Stimulated activated CD8-positive, alpha-beta memory T cell treated with anti-CD3 and anti-CD28 coated beads, Interleukin-12 subunit alpha, Interleukin-12 subunit beta, amount 100 ng/mL, for 4 hours (primary cell): Measurements from ENCODE around the gene NHSL2.

ENCODE experiments used
- DNase-seq: peaks from one replicate; pipeline ENCODE4 v3.0.0-alpha.2; 2020; ENCODE audit warnings: low read depth

Gene NHSL2

DNA sequence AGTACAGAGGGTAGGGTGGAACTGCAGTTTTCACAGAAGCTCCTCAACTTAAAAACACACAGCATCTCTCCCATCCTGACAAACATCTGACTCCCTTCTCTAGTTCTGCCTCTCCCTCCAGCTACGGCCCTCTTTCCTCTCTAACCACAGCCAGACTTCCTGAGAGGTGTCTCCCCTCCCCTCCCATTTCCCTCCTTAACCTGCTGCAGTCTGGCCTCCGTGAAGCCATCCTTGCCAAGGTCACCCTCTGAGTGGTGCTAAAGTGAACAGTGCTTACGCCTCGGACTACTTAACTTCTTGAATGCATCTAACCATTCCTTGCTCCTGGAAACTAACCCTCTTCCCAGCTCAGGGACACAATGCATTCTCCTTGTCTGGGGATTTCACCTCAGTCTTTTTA is 167.8 kb downstream of the NHSL2 start:
- no peak for DNase-seq

DNA sequence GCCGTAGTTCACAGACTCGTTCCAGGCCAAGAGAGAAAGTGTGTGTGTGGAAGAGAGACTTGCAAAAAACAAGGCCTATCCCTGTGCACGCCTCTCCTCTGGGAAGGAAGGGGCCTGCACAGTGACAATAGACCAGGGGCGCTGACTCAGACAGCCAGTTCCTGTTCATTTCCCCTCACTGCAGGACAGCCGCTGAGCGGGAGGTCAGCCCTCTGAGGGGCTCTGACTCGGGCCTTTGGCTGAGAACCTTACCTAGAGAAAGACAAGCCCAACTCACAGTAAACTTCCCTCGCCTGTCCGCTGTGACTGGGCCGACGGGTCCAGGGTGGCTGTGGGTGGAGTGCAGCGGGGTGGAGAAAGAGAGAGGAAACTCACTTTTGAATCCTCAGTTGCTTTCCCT is 169.0 kb downstream of the NHSL2 start:
- no peak for DNase-seq

DNA sequence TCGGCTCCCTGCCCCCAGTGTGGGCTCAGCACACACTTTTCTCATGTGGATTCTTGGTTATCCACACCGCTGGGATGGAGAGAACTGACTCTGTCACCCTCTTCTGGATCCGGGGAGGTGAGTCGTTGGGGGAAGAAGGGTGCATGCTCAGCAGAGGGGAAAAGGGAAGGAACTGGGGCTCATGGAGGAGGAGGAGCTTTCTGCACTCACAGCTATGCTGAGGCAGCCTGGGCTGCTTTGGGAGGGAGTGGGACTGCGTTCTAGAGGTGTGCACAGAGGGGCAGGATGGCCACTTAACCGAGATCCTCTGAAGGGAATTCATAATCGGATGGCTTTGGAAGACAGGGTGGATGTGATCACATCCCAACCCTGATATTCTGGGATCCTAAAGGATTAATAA is 169.5 kb downstream of the NHSL2 start:
- DNase-seq: no peak

DNA sequence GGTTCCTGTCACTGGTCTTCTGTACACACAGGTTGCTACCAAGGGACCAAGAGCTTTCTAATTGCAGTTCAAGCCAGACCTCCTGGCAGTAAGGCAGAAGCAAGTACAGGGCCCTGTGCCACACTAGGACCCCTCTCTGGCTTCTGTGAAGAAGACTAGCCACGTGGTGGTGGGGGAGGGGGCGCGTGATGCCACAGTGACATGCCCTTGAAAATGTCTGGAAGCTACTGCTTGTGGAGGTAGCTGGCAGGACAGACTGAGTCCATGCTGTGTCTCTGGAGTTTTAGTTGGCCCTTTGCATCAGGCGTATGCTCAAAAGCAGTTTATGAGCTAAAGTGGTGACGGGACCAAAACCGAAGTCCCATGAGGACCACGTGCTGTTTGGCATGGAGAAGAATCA is 170.2 kb downstream of the NHSL2 start:
- no peak for DNase-seq

DNA sequence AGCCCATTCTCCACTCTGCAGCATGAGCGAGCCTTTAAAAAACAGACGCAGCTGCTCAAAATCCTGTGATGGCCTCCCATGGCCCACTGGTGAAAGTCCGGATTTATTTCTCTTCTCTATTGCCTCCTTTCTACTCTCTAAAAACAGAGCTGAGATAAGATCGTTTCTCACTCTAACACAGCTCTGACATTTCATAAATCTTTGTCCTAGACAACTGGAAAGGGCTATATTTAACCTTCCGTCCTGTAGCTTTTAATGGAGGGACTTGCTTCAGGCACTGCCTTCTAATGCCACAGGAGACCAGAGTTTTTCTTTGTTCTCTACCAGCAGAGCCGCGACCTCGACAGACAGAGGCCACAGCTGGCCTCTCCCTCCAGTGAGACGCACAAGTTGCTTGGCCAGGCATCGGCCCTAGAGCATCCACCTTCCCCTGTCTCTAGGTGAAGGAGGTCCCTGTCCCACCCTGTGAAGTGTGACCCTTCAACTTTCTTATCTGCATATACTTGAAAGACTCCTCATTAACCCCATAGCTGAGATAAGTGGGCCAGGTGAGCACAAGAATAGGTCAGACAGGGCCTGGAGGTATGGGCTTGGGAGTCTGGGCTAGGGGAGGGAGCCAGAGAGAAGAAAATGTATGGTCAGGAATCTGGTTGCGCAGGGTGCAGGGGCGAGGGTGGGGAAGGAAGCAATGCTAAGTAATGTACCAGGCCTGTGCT is 171.1 kb downstream of the NHSL2 start:
- no peak for DNase-seq

DNA sequence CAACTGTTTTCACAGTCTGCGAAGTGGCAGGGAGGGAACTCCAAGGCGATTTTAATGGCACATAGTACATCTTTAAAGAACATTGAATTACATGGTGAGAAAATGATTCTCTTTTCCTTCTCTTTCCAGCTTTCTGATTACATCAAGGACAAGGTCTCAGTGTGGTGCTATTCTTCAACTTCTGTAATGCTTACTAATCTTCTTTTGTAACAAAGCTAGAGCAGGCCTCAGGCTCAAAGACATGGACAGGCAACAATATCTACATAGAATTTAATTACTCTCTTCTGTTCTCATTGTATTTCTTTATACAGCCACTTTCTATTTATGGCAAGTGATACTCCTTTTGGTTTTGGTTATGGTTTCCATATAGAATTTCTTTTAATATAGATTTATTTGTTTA is 172.6 kb downstream of the NHSL2 start:
- no peak for DNase-seq

DNA sequence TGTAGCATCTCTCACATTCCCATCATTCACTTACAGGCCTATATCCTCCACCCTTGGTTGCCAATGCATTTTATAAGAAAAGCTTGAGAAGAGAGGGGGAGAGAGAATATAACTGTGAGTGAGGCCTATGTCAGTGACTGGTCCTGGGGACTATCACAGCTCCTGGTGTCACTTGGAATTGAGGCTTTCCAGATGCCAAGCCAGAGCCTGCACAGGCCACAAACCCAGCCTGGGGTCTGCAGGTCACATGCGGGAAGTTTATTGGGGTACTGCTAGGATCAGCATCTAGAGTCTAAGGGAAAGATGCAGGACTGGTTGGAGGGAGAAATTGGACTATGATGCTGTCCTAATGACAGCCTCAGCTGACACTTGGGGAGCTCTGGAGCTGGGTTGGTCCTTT is 173.5 kb downstream of the NHSL2 start:
- no peak for DNase-seq

DNA sequence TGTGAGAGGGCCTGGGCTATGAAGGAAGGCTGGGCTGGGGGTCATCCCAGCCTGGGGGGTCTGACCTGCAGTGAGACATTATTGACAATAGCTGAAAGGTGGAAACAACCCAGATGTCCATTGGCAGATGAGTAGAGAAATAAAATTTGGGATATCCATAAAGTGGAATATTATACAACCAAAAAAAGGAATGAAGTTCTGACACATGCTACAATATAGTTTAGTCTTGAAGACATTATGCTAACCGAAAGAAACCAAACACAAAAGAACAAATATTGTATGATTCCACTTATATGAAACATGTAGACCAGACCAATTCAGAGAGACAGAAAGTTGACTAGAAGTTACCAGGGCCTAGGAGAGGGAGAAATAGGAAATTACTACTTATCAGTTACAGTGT is 176.3 kb downstream of the NHSL2 start:
- no peak for DNase-seq

DNA sequence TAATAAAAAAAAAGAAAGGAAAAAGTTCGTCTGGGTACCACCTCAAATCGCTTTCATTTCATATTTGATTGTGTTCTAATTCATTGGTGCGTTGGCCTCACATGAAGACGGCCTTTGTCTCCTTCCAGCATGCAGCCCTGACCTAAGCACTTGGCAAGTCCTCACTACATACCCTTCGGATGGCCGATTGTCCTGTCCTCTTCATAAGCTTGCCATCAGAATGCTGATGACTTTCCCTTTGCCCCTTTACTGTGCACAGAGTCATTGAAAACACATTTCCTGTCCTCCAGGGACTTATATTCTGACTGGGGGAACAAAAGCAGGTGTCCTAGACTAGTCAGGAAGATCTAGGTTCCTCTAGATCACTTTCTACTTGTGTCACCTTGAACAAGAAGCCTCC is 178.1 kb downstream of the NHSL2 start:
- no peak for DNase-seq

DNA sequence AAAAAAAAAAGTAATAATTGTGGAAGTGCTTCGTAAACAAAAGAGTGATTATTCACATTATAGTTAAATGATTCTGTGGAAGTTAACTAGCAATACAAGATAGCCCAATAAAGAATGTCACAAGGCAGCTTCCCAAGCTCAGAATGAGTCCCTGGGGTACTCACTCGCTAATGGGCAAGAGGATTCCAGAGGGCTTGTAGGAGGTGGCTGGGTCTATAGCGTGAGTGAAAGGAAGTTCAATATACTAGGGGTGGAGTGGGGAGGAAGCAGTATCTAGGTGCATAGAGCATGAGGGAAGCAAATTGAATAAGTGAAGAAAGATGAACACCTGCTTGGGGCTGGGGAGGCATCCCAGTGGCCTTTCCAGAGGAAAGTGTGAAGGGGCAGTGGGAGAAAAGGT is 178.6 kb downstream of the NHSL2 start:
- no peak for DNase-seq

DNA sequence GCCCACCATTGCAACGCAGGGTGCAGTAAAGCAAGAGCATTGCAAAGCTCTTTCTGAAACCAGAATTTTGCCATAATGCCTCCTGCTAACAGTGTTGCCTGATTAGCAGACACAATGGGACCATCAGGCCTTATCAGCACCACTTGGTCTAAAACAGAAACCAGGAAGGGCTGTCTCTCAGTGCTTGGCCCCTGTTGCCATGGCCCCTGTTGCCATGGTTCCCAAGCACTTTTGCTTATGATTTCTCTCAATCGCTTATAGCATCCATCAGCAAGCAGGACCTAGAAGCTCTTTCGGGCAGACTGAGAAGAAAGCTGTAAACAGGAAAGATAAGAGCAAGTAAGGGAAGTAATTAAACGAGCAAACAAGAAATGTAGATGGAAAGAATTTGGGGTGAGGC is 184.2 kb downstream of the NHSL2 start:
- no peak for DNase-seq

DNA sequence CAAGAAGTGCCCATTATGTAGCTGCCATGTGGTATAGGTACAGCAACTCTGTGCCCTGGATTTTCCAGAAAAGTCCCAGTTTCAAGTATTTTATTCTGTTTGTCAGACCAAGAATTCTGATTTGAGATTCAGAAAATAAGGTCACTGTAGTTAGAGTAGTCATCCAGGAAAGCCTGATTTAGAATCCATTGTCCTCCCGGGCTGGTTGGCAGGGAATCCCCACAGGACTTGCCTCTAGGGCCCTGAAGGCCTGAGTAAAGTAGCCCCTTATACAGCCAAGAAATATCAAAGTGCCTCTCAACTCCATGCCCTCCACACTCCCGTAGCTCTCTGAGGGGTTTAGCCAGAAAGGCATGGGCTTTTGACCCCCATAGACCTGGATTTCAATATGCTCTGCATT is 184.7 kb downstream of the NHSL2 start:
- DNase-seq: no peak

DNA sequence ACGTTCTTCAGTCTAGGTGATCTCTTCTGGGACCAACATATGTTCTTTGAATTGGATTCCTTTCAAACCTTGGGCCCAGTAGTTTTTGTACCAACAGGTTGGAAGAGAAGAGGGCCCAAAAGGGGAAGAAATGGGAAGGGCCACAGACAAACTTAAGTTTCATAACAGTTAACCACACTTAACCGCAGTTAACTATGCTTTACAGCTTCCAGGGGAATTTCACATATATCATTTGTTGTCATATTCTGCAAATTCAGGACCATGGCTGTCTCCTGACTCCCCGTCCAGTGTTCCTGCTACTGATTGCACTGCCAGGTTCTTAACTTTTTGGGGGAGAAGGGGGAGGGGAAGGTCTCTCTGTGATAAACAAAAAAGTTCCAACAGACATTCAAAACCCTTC is 186.5 kb downstream of the NHSL2 start:
- no peak for DNase-seq

DNA sequence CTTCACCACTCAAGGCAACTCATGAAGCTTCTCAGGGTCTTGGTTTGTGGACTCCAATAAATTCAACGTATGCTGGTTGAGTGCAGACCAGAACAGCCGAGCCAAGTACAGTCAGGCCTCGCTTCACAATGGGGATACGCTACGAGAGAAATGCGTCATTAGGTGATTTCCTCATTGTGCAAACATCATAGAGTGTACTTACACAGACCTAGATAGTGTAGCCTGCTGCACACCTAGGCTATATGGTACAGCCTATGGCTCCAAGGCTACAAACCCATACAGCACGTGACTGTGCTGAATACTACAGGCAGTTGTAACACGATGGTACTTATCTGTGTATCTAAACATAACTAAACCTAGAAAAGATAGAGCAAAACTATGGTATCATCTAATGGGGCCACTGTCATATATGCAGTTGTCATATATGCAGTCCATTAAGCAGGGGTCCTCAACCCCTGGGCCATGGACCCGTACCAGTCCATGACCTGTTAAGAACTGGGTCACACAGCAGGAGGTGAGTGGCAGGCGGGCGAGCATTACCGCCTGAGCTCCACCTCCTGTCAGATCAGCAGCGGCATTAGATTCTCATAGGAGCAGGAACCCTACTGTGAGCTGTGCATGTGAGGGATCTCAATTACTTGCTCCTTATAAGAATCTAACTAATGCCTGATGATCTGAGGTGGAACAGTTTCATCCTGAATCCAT is 189.6 kb downstream of the NHSL2 start:
- no peak for DNase-seq

DNA sequence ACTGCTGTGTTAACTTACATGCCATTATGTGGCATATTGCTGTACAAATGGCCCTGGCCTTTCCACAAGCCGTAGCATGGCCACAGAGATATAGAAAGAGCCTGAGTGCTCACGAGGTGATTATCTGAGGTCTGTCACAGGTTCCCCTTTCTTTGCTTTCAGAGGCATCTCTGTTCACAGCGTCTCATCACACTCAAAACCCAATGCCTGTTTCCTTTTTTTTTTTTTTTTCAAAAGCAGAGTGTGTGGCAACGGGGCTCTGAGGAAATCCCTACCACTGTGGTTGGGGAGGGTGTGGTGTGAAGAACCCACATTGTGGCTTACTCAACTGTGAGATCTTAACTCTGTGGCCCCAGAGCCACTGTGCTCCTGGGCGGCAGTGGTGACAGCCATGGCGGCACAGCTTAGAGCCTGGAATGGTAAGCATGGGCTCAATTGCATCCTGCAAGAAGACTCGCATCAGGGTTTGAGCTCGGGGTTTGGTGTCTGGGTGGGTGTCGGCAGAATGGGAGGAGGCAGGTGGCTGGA is 190.2 kb downstream of the NHSL2 start:
- DNase-seq: peak; percentile 43

DNA sequence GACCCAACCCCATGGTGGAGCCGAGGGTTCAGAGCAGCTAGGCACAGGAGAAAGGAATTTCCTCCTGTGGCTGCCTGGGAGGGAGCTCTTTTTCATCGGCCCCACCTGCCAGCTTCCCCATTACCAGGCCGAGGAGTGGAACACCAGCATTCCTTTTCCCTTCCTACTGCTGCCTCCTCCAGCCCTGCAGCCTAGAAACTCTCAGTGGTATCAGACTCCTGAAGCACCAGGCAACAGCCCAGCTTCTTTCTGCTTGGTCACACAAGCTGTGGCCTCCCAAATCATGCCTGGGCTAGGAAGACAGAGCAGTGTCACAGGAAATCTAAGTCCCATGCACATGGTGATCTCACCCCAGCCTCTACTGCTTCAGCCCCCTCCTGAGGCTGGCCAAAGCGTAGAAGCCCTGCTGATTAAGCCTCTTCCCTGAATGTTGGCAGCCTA is 191.0 kb downstream of the NHSL2 start:
- DNase-seq: no peak

DNA sequence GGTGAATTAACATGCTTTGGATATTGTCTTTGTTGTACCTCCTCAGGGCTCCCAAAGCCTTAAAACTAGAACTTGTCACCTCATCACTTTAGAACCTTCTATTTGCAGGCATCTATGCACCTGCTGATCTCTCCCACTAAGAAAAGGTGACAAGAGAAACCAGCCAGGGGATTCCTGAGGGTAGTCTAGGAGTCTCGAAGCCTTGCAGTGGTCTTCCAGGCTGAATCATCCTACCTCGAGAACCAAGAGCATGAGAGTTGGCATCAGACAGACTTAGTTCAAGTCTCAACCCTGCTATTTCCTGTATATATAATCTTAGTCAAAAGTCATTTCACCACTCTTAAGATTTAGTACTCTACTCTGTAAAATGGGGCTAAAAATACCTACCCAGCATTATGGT is 191.5 kb downstream of the NHSL2 start:
- DNase-seq: no peak

DNA sequence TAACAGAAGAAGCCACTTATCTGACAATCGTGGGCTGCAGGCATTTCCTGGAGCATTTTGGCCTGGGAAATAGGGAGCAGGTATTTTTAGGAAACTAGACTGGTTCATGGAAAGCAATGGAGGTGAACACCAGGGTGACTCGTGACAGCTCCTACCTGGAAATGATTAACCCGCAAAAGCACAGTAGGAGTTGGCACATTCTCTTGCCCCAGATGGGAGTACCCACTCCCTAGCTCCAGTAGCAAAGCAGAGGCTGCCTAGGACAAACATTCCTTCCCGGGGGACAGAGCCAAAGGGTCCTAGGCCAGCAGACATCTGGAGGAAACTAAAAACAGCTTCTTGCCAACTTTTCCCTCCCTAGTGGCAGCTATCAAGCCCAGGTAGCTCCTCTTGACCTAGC is 192.1 kb downstream of the NHSL2 start:
- DNase-seq: no peak

DNA sequence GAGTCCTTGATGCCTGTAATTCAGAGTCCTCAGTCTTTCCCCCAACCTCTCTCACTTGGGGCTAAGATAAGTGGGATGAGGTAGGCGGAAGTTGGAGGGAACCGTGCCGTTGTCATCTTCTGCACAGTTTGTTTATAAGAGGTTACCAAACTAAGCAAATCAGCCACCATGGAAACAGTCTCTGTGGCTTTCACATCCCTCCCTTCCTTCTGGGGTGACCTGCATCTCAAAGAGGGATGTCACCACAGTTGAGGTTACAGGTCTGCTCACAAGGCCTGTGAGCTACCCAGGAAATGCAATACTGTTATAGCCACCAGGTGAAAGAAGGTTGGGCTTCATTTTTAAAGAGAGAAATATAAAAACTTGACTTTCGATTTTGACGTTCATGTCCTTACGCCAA is 194.8 kb downstream of the NHSL2 start:
- DNase-seq: no peak

DNA sequence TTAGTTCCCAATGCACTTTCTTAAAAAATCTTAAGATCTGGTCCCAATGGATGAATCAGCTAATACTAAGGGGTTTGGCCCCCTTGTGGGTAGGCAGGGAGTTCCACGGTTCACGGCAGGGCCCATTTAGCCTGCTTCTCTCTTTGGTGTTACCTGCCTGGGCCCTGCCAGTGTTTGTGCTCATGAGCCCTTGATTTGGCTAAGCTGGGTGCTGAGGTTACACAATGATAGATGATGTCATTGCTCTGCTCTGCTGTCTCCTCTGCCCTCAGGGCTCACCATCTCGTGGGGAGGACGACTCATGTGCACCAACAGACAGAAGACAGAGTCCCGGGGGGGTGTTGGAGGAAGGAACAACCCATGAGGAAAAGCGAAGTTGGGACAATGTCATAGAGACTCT is 196.7 kb downstream of the NHSL2 start:
- no peak for DNase-seq

DNA sequence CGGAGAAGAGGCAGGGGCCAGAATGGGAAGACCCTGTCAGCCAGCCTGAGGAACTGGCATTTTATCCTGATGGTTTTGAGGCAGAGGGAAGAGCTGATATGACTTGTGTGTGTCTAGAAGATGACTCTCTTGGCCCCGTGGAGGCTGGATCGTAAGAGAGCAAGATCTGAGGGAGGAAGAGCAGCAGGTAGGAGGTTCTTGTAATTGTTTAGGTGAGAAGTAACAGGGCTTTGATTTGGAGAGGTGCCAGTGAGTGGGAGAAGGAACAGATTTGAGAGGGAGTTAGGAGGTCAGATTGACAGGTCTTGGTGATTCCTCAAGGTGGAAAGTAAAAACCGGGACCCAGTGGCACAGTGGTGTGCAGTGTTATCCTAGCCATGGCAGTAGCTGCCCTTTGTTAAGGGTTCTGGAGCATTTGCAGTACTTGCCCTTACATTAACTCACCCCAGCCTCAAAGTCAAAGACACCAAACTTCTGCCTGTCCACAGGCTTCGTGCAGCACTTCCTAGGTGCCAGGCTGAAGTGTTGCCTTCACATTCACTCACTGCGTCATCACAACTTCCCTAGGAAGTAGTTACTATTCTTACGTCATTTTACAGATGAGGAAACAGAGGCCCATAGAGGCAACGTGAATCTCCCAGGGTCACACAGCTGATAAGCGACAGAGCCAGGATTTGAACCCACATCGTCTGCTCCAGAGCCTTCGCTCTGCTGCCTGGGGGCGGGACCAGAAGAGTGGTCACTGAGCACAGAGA is 197.4 kb downstream of the NHSL2 start:
- DNase-seq: no peak

DNA sequence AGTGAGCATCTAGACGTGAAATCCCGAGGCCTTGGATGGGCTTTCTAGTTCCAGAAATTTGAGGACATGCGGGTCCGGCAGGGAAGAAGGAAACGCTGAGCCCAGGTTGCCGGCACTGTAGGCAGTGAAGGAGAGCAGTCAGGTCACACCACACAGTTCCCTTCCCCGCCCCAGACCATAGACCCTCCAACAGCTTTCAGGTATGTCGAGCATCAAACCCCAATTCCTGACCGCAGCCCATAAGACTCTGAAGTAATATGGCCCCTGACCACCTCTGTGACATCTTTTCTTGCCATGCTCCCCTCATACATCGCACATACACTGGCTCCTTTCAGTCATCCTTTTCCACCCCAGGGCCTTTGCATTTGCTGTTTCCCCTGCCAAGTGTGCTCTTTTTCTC is 198.0 kb downstream of the NHSL2 start:
- DNase-seq: no peak
